Mesodermal cell (in vitro differentiated cells): Measurements from ENCODE around the gene CNTF. TPM values are rescaled to one million over a fixed set of nuclear protein-coding genes. Genes with fewer than 3 reads are reported as not detected.
A peak's percentile ranks its signal among the peaks of the same experiment; 100 is the strongest.
"Not testable (repeated sequence)": the region's sequence is repeated elsewhere in the genome, so short reads cannot be mapped to it uniquely, and the experiment has no call there.

Experiments used
- H3K27ac ChIP-seq: 2 replicates; pipeline ENCODE4 v1.7.0; 2013; ENCODE audit warnings: mild to moderate bottlenecking, low read depth, low read length, moderate library complexity; ENCODE audit not compliant: severe bottlenecking
- H3K36me3 ChIP-seq: 2 replicates; pipeline ENCODE4 v1.7.1; 2013; ENCODE audit warnings: mild to moderate bottlenecking, low read length, moderate library complexity; ENCODE audit not compliant: control insufficient read depth, insufficient read depth
- H3K4me1 ChIP-seq: one replicate; pipeline ENCODE4 v1.7.1; 2013; ENCODE audit warnings: mild to moderate bottlenecking, low read length; ENCODE audit not compliant: insufficient read depth, control insufficient read depth, poor library complexity, severe bottlenecking
- H3K4me3 ChIP-seq: 2 replicates; pipeline ENCODE4 v1.7.0; 2013; ENCODE audit warnings: low read length, control low read depth, mild to moderate bottlenecking; ENCODE audit not compliant: insufficient read depth, poor library complexity, severe bottlenecking; ENCODE audit errors: extremely low read depth
- H3K9me3 ChIP-seq: 2 replicates; pipeline ENCODE4 v1.7.1; 2013; ENCODE audit warnings: mild to moderate bottlenecking, low read length, moderate library complexity; ENCODE audit not compliant: control insufficient read depth
- WGBS, 2 experiments: methylation state at CpG; one replicate each; pipeline ENCODE4 v1.1.5; 2013; ENCODE audit warnings: missing lambda C conversion rate in 2 of 2; ENCODE audit not compliant: insufficient coverage in 2 of 2; 5-methylcytosine and 5-hydroxymethylcytosine counted together
- polyA plus RNA-seq, 2 experiments: library from polyadenylated mRNA; stranded (reverse); fragments of 50-300 nt; gene quantifications; one replicate each; pipeline ENCODE4 v1.2.3, GENCODE V29; 2013

The CNTF gene, protein sequence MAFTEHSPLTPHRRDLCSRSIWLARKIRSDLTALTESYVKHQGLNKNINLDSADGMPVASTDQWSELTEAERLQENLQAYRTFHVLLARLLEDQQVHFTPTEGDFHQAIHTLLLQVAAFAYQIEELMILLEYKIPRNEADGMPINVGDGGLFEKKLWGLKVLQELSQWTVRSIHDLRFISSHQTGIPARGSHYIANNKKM
- 0.63 TPM for polyA plus RNA-seq (2013, experiment 1 of 2)
- polyA plus RNA-seq (2013, experiment 2 of 2) = 0.66 TPM

GRCh38 chr11:58622344-58622743 lies at the start of gene CNTF:
Gene CNTF (plus strand): TSS chr11:58622665. CDS start chr11:58622753, 88 bp downstream.
- H3K4me3 ChIP-seq = no peak within 1 kb of the TSS
- peaks cover 17% of the 10 kb centered on the region for H3K4me1 ChIP-seq
- no peak within 1 kb of the TSS for H3K27ac ChIP-seq
- 86 to 93% methylated on average over 1 to 2 of the region's 2 CpGs for WGBS, 2 experiments
- peaks cover 67% of the 10 kb centered on the region for H3K36me3 ChIP-seq
- no peaks in the 10 kb centered on the region for H3K9me3 ChIP-seq

DNA sequence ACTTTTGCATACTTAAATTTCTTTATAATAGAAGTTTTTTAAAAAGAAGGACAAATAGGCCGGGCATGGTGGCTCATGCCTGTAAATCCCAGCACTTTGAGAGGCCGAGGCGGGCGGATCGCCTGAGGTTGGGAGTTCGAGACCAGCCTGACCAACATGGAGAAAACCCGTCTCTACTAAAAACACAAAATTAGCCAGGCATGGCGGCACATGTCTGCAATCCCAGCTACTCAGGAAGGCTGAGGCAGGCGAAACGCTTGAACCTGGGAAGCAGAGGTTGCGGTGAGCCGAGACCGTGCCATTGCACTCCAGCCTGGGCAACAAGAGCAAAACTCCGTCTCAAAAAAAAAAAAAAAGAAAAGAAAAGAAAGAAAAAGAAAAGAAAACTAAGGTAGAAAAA lies 49.6 kb upstream of the CNTF start:
- not testable (repeated sequence) for H3K4me3 ChIP-seq, H3K4me1 ChIP-seq, H3K36me3 ChIP-seq, H3K27ac ChIP-seq, H3K9me3 ChIP-seq
- WGBS, 2 experiments = 93% methylated on average over 8 of the region's 14 CpGs; no CpG with 5 or more reads in 1 of the 2 experiments

- Histone ChIP-seq H3K27ac (no peak overlapping the region), H3K36me3 (no peaks in the 10 kb centered on the region), H3K4me3 (no peak overlapping the region), H3K9me3 (no peaks in the 10 kb centered on the region), H3K4me1 (no peaks in the 10 kb centered on the region)
- 93% methylated on average over 3 of the region's 4 CpGs; no CpG with 5 or more reads in 1 of the 2 experiments for WGBS, 2 experiments
Measured at GRCh38 chr11:58573451-58574104, 48.9 kb upstream of the CNTF start.

DNA sequence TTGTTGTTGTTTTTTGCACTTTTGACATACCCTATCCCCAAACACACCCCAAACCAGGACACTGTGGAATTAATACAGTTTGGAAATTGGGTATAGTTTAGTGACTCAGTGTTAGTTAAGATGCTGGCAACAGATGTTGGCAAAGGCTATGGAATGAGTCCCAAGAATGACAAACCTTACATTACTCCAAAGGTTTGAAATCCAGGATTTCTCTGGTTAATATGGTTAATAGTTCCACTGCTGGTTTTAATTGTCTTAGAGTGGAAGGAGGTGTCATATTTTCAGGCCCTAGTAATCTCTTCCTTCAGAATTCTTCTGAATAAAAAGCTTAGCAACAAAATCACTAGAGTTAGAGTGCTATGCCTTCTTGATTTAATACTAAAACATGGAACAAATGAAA lies 47.6 kb upstream of the CNTF start:
- H3K36me3 ChIP-seq = no peaks in the 10 kb centered on the region
- H3K4me1 ChIP-seq = no peaks in the 10 kb centered on the region
- no peak overlapping the region for H3K27ac ChIP-seq
- H3K9me3 ChIP-seq = no peaks in the 10 kb centered on the region
- H3K4me3 ChIP-seq = no peak overlapping the region

- Histone ChIP-seq H3K4me3 (no peak within 1 kb of the TSS), H3K4me1 (peaks cover 1% of the 10 kb centered on the region), H3K36me3 (no peaks in the 10 kb centered on the region), H3K9me3 (no peaks in the 10 kb centered on the region), H3K27ac (no peak within 1 kb of the TSS)
- 96% methylated on average over 4 of the region's 6 CpGs for WGBS, 2 experiments
Measured at GRCh38 chr11:58575377-58576020, 47.0 kb upstream of the CNTF start, which contains the start of gene LPXN. Gene LPXN (minus strand): TSS chr11:58575856. CDS start chr11:58575772, 84 bp downstream.

- 73% methylated on average over 2 of the region's 4 CpGs; no CpG with 5 or more reads in 1 of the 2 experiments for WGBS, 2 experiments
- H3K9me3 ChIP-seq = no peaks in the 10 kb centered on the region
- peak overlapping the region; percentile 100 for H3K27ac ChIP-seq
- peaks cover 7% of the 10 kb centered on the region for H3K4me1 ChIP-seq
- no peaks in the 10 kb centered on the region for H3K36me3 ChIP-seq
- H3K4me3 ChIP-seq = peak overlapping the region; percentile 86
Measured at GRCh38 chr11:58576887-58577471, 45.5 kb upstream of the CNTF start.

- WGBS, 2 experiments = 1 to 5% methylated on average over 15 to 19 of the region's 21 CpGs
- peaks cover 7% of the 10 kb centered on the region for H3K4me1 ChIP-seq
- no peaks in the 10 kb centered on the region for H3K36me3 ChIP-seq
- H3K4me3 ChIP-seq = peak overlapping the region; percentile 86
- H3K27ac ChIP-seq = peak overlapping the region; percentile 100
- H3K9me3 ChIP-seq = no peaks in the 10 kb centered on the region
Measured at GRCh38 chr11:58577555-58578135, 44.8 kb upstream of the CNTF start.

- H3K4me3 ChIP-seq = peak overlapping the region; percentile 86
Measured at GRCh38 chr11:58578136-58578634, 44.3 kb upstream of the CNTF start.

GRCh38 chr11:58578635-58579191 lies 43.8 kb upstream of the CNTF start, which contains the start of gene ZFP91:
Gene ZFP91 (plus strand): TSS chr11:58579063. CDS start chr11:58579282, 219 bp downstream.
- peak within 1 kb of the TSS; percentile 100 for H3K27ac ChIP-seq
- H3K4me1 ChIP-seq = peaks cover 7% of the 10 kb centered on the region
- H3K4me3 ChIP-seq = peak within 1 kb of the TSS; percentile 86
- H3K36me3 ChIP-seq = no peaks in the 10 kb centered on the region
- no peaks in the 10 kb centered on the region for H3K9me3 ChIP-seq
- 0 to 3% methylated on average over 13 to 19 of the region's 51 CpGs for WGBS, 2 experiments

More at GRCh38 chr11:58578136-58578634, 44.3 kb upstream of the CNTF start:
- H3K27ac ChIP-seq = peak overlapping the region; percentile 100
- 0% methylated on average over 16 to 25 of the region's 33 CpGs for WGBS, 2 experiments
- H3K9me3 ChIP-seq = no peaks in the 10 kb centered on the region
- H3K36me3 ChIP-seq = no peaks in the 10 kb centered on the region
- peaks cover 7% of the 10 kb centered on the region for H3K4me1 ChIP-seq
